ENCODE measurements around the gene UNC5CL.

DNA sequence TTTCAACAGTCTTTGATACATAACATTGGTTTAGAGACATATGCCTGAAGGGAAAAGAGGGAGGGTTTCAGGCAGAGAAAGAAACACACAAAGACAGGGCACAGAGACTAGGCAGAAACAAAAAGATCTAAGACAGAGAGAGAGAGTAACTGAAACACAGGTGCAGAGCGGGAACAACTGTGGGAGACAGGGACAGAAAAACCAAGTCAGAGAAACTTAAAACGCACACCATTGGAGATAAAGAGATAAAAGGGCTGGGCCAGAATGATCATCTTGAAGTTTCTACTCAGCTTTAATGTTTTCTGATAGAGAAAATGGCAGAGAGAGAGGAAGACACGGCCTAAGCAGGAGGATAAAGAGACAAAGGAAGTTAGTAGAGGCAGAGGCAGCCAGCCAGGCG, 11.8 kb downstream of the UNC5CL start:
- TF ChIP-seq TAF1 (IDR thresholded peaks at IDR 0.05; ENCODE audit: low read depth) (no peak), TEAD4 (IDR thresholded peaks at IDR 0.05) (no peak), CREB1 (IDR thresholded peaks at IDR 0.05; ENCODE audit: low read depth) (no peak), ZBTB7A (IDR thresholded peaks at IDR 0.05; ENCODE audit: low read depth) (no peak), EGR1 (IDR thresholded peaks at IDR 0.05) (no peak), EP300 (IDR thresholded peaks at IDR 0.05; ENCODE audit: borderline replicate concordance) (no peak), RAD21 (IDR thresholded peaks at IDR 0.05; ENCODE audit: low read depth) (no peak), YY1 (IDR thresholded peaks at IDR 0.05; ENCODE audit: low read depth) (no peak)
- TF ChIP-seq, protein P1, sequence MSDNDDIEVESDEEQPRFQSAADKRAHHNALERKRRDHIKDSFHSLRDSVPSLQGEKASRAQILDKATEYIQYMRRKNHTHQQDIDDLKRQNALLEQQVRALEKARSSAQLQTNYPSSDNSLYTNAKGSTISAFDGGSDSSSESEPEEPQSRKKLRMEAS (IDR thresholded peaks at IDR 0.05): no peak
- TF ChIP-seq, protein P2, sequence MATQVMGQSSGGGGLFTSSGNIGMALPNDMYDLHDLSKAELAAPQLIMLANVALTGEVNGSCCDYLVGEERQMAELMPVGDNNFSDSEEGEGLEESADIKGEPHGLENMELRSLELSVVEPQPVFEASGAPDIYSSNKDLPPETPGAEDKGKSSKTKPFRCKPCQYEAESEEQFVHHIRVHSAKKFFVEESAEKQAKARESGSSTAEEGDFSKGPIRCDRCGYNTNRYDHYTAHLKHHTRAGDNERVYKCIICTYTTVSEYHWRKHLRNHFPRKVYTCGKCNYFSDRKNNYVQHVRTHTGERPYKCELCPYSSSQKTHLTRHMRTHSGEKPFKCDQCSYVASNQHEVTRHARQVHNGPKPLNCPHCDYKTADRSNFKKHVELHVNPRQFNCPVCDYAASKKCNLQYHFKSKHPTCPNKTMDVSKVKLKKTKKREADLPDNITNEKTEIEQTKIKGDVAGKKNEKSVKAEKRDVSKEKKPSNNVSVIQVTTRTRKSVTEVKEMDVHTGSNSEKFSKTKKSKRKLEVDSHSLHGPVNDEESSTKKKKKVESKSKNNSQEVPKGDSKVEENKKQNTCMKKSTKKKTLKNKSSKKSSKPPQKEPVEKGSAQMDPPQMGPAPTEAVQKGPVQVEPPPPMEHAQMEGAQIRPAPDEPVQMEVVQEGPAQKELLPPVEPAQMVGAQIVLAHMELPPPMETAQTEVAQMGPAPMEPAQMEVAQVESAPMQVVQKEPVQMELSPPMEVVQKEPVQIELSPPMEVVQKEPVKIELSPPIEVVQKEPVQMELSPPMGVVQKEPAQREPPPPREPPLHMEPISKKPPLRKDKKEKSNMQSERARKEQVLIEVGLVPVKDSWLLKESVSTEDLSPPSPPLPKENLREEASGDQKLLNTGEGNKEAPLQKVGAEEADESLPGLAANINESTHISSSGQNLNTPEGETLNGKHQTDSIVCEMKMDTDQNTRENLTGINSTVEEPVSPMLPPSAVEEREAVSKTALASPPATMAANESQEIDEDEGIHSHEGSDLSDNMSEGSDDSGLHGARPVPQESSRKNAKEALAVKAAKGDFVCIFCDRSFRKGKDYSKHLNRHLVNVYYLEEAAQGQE (IDR thresholded peaks at IDR 0.05; ENCODE audit: low read depth): no peak
